Fibroblast of skin of scalp (primary cell): ENCODE results near the gene OR11H6. TPM values are rescaled to one million over a fixed set of nuclear protein-coding genes. Genes with fewer than 3 reads are reported as not detected.
"Not testable (repeated sequence)": the region's sequence is repeated elsewhere in the genome, so short reads cannot be mapped to it uniquely, and the experiment has no call there.

Experiments
- DNase-seq: peaks from one replicate; pipeline ENCODE4 v3.0.0-alpha.2; 2013
- polyA plus RNA-seq, 2 experiments: library from polyadenylated mRNA; unstranded; fragments of 120-200 nt; gene quantifications; one replicate each; pipeline ENCODE4 v1.2.1, GENCODE V29; 2013; ENCODE audit not compliant: insufficient read length in 2 of 2

The OR11H6 gene, protein sequence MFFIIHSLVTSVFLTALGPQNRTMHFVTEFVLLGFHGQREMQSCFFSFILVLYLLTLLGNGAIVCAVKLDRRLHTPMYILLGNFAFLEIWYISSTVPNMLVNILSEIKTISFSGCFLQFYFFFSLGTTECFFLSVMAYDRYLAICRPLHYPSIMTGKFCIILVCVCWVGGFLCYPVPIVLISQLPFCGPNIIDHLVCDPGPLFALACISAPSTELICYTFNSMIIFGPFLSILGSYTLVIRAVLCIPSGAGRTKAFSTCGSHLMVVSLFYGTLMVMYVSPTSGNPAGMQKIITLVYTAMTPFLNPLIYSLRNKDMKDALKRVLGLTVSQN
- not detected for polyA plus RNA-seq (2013, experiment 1 of 2; ENCODE audit: insufficient read length)
- not detected for polyA plus RNA-seq (2013, experiment 2 of 2; ENCODE audit: insufficient read length)

- no peak for DNase-seq
Observed at GRCh38 chr14:20223410-20223809, at the start of gene OR11H6. TSS of gene OR11H6 (plus strand) at chr14:20223710. CDS start at chr14:20223710, 0 bp downstream.

DNA sequence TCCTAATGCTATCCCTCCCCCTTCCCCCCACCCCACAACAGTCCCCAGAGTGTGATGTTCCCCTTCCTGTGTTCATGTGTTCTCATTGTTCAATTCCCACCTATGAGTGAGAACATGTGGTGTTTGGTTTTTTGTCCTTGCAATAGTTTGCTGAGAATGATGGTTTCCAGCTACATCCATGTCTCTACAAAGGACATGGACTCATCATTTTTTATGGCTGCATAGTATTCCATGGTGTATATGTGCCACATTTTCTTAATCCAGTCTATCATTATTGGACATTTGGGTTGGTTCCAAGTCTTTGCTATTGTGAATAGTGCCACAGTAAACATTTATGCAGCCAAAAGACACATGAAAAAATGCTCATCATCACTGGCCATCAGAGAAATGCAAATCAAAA lies 49.3 kb upstream of the OR11H6 start:
- not testable (repeated sequence) for DNase-seq

DNA sequence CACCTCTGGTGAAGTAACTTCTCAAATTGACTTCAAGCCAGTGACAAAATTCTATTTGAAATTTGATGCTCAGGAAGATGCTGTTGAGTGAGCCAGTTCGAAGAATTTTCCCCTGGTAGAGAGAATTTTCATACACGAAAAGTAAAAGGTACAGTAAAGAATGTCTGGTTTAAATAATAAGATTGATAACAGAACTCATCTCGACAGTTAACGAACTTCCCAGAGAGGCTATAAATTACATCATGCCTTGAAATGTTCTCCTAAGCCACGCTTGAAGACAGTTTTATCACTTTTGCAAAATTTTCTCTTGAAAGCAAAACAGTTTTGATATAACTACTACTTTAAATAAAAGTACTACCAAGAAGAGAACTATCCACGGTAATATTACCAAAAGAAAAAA lies 47.2 kb upstream of the OR11H6 start:
- no peak for DNase-seq

DNA sequence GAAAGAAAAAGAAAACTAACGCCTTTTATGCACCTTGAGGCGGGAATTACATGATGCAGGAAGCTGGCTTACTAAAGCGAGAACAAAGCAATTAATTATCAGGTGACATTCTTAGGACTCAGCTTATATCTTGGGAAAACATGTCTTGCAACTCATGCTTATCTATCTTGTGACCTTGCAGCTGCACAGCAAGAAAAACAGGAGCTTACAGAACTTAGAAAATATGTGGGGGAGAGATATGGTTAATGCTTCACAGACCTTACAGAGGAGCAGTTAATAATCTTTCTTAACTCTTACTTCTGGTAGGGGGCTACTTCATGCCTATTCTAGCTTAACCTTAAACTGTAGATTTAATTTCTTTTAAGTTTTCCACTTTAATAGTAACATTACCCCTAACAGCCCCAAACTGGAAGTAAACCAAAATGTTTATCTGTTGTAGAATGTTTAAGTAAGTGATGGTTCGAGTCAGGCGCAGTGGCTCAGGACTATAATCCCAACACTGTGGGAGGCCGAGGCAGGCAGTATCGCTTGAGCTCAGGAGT lies 46.0 kb upstream of the OR11H6 start:
- no peak for DNase-seq

- DNase-seq: no peak
Observed at GRCh38 chr14:20179218-20179617, 44.3 kb upstream of the OR11H6 start.

DNA sequence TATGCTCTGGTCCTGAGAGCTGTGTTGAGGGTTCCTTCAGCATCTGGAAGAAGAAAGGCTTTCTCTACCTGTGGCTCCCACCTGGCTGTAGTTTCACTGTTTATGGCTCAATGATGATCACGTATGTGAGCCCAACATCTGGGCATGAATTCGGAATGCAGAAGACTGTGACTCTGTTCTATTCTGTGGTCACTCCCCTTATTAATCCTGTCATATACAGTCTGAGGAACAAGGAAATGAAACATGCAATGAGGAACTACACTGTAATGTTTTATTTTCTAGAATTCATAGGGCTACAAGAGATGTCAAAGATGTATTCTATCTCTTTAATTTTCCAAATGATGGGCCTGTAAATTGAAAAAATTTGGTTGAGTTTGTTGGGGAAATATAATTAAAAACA lies 43.6 kb upstream of the OR11H6 start:
- no peak for DNase-seq

GRCh38 chr14:20180486-20180885 lies 43.0 kb upstream of the OR11H6 start:
- DNase-seq: no peak

GRCh38 chr14:20184181-20184580 lies 39.3 kb upstream of the OR11H6 start:
- DNase-seq: no peak

- DNase-seq: no peak
Observed at GRCh38 chr14:20190596-20190995, 32.9 kb upstream of the OR11H6 start, which contains the start of gene OR11G2. TSS of gene OR11G2 (plus strand) at chr14:20190896. CDS start at chr14:20197438, 6,542 bp downstream.

DNA sequence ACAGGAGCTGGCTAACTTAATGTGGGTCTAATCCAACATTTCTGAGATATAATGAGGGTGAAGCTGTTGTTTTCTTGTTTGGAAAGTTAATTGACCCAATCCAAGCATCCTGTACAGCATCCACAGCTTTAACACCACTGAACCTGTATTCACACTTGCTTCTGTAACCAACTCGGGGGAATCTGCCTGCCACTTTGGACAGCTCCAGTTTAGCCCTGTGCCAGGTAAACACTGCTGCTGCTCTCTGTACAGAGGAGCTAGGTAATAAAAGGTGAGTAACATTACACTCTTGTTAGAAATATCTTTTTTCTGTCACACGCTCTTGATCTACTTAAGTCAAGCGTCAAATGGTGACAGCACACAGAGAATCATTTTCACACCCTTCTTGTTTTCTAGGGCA lies 32.1 kb upstream of the OR11H6 start:
- no peak for DNase-seq

GRCh38 chr14:20194101-20194500 lies 29.4 kb upstream of the OR11H6 start:
- no peak for DNase-seq

GRCh38 chr14:20195170-20195569 lies 28.3 kb upstream of the OR11H6 start:
- DNase-seq: not testable (repeated sequence)

DNA sequence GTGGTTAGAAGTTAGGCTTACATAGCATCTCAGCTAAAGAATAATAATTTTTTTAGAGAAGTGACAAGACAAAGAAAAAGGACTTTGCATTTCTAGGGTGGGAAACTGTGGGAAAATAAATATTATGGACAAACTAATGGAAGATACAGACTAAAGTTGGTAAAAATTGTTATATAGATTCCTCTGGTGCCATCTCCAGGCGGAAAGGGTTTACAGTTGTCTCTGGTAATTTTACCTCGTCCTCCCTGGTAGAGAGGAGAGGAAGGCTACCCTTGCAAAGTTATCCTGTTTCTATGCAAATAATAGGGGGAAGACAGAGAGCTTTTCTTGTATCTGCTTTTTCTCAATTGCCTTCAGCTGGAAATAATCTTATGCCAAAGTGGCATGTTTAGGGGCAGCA lies 27.6 kb upstream of the OR11H6 start:
- DNase-seq: no peak

DNA sequence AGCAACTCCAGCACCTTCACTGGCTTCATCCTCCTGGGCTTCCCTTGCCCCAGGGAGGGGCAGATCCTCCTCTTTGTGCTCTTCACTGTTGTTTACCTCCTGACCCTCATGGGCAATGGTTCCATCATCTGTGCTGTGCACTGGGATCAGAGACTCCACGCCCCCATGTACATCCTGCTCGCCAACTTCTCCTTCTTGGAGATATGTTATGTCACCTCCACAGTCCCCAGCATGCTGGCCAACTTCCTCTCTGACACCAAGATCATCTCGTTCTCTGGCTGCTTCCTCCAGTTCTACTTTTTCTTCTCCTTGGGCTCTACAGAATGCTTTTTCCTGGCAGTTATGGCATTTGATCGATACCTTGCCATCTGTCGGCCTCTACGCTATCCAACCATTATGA lies 26.1 kb upstream of the OR11H6 start:
- no peak for DNase-seq

GRCh38 chr14:20198991-20199390 lies 24.5 kb upstream of the OR11H6 start:
- DNase-seq: no peak

DNA sequence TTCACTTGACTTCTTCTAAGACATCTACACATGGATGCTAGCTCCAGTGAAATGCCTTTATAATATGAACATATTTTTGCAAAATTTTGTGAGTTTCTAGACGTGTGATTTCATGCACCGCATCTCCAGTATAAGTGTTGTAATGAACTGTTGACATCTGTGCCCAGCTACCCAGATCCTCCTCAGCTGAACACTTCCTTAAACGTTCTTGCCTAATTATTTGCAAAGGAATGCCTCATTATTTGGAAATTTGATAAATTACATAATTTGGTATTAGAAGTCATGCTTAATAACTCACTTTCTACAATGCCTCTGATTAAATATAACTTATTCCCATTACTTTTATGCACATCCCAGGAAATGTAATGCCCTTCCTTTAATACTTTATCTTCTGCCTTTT lies 18.8 kb upstream of the OR11H6 start:
- DNase-seq: no peak

GRCh38 chr14:20209595-20209994 lies 13.9 kb upstream of the OR11H6 start:
- DNase-seq: no peak

DNA sequence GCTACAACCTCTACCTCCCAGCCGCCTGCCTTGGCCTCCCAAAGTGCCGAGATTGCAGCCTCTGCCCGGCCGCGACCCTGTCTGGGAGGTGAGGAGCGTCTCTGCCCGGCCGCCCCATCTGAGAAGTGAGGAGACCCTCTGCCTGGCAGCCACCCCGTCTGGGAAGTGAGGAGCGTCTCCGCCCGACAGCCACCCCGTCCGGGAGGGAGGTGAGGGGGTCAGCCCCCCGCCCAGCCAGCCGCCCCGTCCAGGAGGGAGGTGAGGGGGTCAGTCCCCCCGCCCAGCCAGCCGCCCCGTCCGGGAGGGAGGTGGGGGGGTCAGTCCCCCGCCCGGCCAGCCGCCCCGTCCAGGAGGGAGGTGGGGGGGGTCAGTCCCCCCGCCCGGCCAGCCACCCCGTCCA lies 11.1 kb upstream of the OR11H6 start:
- not testable (repeated sequence) for DNase-seq

- DNase-seq: no peak
Observed at GRCh38 chr14:20215196-20215595, 8.3 kb upstream of the OR11H6 start.

- DNase-seq: no peak
Observed at GRCh38 chr14:20219033-20219432, 4.5 kb upstream of the OR11H6 start.

- DNase-seq: no peak
Observed at GRCh38 chr14:20228681-20229080, 5.2 kb downstream of the OR11H6 start, which contains the start of gene OR11H7. TSS of gene OR11H7 (plus strand) at chr14:20228981.

GRCh38 chr14:20235415-20235814 lies 11.9 kb downstream of the OR11H6 start:
- DNase-seq: not testable (repeated sequence)

DNA sequence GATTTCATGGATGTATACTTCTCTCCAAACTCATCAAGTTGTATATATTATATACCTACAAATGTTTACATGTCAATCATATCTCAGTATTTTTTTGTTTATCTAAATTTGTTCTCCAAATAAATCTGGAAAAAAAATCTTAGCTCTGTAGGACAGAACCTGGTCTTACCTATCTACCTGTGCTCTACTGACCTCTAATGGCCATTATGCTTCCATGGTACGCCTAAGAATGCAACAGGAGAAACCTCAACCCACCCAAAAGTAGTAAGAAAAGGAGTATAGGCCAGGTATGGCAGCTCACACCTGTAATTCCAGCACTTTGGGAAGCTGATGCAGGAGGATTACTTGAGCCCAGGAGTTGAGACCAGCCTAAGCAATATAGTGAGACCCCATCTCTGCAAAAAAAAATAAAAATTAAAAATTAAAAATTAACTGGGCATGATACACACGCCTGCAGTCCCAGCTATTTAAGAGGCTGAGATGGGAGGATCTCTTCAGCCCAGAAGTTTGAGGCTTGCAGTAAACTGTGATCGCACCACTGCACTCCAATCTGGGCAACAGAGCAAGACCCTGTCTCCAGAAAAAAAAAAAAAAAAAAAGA lies 24.2 kb downstream of the OR11H6 start:
- no peak for DNase-seq

- peak; percentile 76 for DNase-seq
Observed at GRCh38 chr14:20262642-20263128, 39.2 kb downstream of the OR11H6 start.
